NCI-H1092 (cell line): ENCODE measurements around the gene KCNK4.

Experiments
- DNase-seq: peaks from one replicate; lab custom pipeline; 2025; lab: John Stamatoyannopoulos, UW

KCNK4 gene

DNA sequence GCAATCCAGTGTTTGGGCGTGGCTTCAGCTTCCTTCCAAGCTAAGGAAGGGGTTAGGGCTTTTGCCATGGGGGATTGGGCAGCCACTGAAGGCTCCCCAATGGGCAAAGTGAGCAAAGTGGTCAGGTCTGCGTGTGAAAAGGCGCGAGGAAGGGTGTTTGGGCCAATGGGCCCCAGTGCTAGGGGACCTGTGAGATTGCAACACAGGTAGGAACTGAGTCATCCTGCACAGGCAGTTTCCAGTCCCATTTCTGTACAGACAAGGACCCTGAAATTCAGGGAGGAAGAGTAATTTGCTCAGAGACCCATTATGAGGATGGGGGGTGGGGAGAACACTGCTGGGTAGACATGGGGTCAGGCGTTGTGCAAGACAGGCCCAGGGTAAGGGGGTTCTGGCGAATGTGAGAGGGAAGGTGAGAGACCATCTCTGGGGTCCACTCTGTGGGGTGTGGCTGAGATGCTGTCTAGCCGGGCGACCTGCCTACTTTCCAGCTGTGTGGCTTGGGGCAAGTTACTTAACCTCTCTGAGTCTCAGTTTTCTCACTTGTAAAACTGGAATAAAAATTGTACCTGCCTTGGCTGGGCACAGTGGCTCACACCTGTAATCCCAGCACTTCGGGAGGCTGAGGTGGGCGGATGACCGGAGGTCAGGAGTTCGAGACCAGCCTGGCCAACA is 56.2 kb downstream of the KCNK4 start:
- no peak for DNase-seq

DNA sequence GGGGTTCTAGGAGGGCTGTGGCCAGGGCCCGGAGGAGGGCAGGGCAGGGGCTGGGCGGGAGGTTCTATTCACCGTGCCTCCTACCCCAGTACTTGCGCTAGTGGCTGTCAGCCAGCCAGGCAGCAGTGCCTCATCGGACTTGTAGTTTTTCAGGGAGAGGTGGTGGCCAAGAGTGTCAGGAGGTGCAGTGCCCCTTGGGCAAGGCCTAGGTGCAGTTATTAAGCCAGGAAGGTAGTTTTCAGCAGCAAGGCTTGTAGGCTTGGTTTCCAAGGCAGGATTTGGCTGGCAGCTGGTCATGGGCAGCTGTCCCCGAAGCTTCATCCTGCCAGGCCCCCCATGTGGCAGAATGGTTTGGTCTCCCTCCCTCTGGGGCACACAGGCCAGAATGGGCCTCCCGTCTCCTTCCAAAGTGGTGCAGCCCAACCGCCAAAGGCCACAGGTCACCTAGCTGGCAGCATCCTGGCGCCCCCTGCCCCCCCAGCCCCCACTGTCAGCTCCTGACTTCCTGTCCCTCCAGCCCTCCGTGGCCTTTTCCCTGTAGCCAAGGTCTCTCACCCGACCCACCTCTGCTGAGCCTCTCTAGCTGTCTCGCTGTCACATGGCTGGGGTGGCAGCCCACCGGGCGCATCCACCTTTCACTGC is 57.4 kb downstream of the KCNK4 start:
- DNase-seq = no peak

GRCh38 chr11:64349025-64349387 is 57.9 kb downstream of the KCNK4 start:
- DNase-seq = no peak

DNA sequence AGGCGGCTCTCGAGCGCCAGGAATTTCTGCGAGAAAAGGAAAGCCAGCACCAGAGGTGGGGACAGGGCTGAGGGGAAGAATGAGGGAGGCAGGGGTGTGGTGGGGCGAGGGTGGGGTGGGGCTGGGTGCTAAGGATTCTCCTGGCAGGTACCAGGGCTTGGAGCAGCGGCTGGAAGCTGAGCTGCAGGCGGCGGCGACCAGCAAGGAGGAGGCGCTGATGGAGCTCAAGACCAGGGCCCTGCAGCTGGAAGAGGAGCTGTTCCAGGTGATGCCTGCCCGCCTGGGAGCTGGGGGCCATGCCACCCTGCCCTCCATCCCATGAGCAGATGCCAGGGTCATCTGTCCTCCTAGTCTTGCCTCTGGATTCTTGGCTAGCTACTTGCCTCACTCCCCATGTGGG is 58.3 kb downstream of the KCNK4 start:
- DNase-seq = no peak
